H1 (cell line): ENCODE results near the gene AGT. TPM values are rescaled to one million over a fixed set of nuclear protein-coding genes. Genes with fewer than 3 reads are reported as not detected.

ENCODE experiments used
- CTCF ChIA-PET: fragments of 300-600 bp; sonication (Branson Sonifier 250); formaldehyde crosslinking; loops from one replicate; lab custom pipeline; 2021; ENCODE audit not compliant: partially characterized antibody; lab: Charles Lee
- POLR2A ChIA-PET: fragments of 300-600 bp; sonication (Branson Sonifier 250); formaldehyde crosslinking; loops from one replicate; lab custom pipeline; 2021; ENCODE audit warnings: inconsistent platforms; ENCODE audit not compliant: partially characterized antibody; lab: Charles Lee
- DNase-seq, 2 experiments: peaks; one replicate each; pipeline versions ENCODE4 v3.0.0 to v3.0.0-alpha.2; 2010 to 2022; ENCODE audit warnings: low spot score in 2 of 2, low read depth in 1 of 2, mixed read lengths in 1 of 2
- FAIRE-seq: peaks from 2 replicates; lab custom pipeline; 2011; peaks lifted over from hg19 to GRCh38; lab: Jason Lieb, UNC
- H2AFZ ChIP-seq: 2 replicates; pipeline ENCODE4 v1.8.1; 2012; ENCODE audit warnings: low read length, inconsistent platforms
- H2AK5ac ChIP-seq: 2 replicates; pipeline ENCODE4 v1.6.1; 2013; ENCODE audit warnings: low read depth, low read length
- H2BK120ac ChIP-seq: replicated peaks from 2 replicates; pipeline ENCODE3; 2013; ENCODE audit warnings: low read depth, low read length, inconsistent platforms
- H2BK12ac ChIP-seq: 2 replicates; pipeline ENCODE4 v1.6.1; 2013; ENCODE audit warnings: low read depth, low read length
- H2BK15ac ChIP-seq: 2 replicates; pipeline ENCODE4 v1.6.1; 2013; ENCODE audit warnings: low read length
- H2BK20ac ChIP-seq: 2 replicates; pipeline ENCODE4 v1.6.1; 2013; ENCODE audit warnings: low read length
- H2BK5ac ChIP-seq: 2 replicates; pipeline ENCODE4 v1.6.1; 2013; ENCODE audit warnings: low read depth, low read length
- H3K14ac ChIP-seq: 2 replicates; pipeline ENCODE4 v1.6.1; 2013; ENCODE audit warnings: inconsistent platforms; ENCODE audit not compliant: insufficient read length
- H3K18ac ChIP-seq: 2 replicates; pipeline ENCODE4 v1.6.1; 2013; ENCODE audit warnings: low read length; ENCODE audit errors: extremely low read depth
- H3K23ac ChIP-seq: 2 replicates; pipeline ENCODE4 v1.6.1; 2013; ENCODE audit warnings: inconsistent platforms; ENCODE audit not compliant: insufficient read length
- H3K23me2 ChIP-seq: 2 replicates; pipeline ENCODE4 v1.6.1; 2013; ENCODE audit warnings: low read depth, low read length
- H3K27ac ChIP-seq: 2 replicates; pipeline ENCODE4 v1.6.1; 2011; ENCODE audit warnings: low read depth, low read length, inconsistent platforms
- H3K27me3 ChIP-seq, 4 experiments: replicated peaks in 1 of 4; 1 replicate in 1 of 4; 2 replicates in 3 of 4; pipeline versions ENCODE4 v1.6.1 to v1.8.1; 2011 to 2013; ENCODE audit warnings: low read length in 3 of 4, mild to moderate bottlenecking in 3 of 4, inconsistent platforms in 2 of 4, mixed read lengths in 2 of 4, moderate library complexity in 1 of 4; ENCODE audit not compliant: control insufficient read depth in 3 of 4, insufficient read depth in 3 of 4; ENCODE audit errors: extremely low read depth in 1 of 4
- H3K36me3 ChIP-seq, 4 experiments: 2 replicates each; pipeline versions ENCODE4 v1.6.1 to v1.8.1; 2011 to 2013; ENCODE audit warnings: mild to moderate bottlenecking in 4 of 4, low read length in 3 of 4, moderate library complexity in 2 of 4, control low read depth in 1 of 4, inconsistent platforms in 1 of 4; ENCODE audit not compliant: insufficient read depth in 4 of 4, control insufficient read depth in 2 of 4
- H3K4ac ChIP-seq: replicated peaks from 2 replicates; pipeline ENCODE3; 2013; ENCODE audit warnings: low read length, low read depth, mixed read lengths, inconsistent platforms; ENCODE audit not compliant: insufficient read length
- H3K4me1 ChIP-seq, 4 experiments: replicated peaks in 1 of 4; 1 replicate in 1 of 4; 2 replicates in 3 of 4; pipeline versions ENCODE4 v1.6.1 to v1.8.1; 2011 to 2013; ENCODE audit warnings: low read length in 3 of 4, inconsistent platforms in 2 of 4, mixed read lengths in 1 of 4; ENCODE audit not compliant: insufficient read depth in 4 of 4, control insufficient read depth in 3 of 4
- H3K4me2 ChIP-seq, 2 experiments: 2 replicates each; pipeline versions ENCODE4 v1.6.1 to v1.8.1; 2011 to 2013; ENCODE audit warnings: low read depth in 2 of 2, low read length in 2 of 2, control low read depth in 1 of 2, inconsistent platforms in 1 of 2, mild to moderate bottlenecking in 1 of 2; ENCODE audit not compliant: insufficient read depth in 1 of 2
- H3K4me3 ChIP-seq, 4 experiments: fragments of 200-600, 300-600 bp in 1 of 4; sonication (generic), shearing (Covaris generic), sonication (Bioruptor Twin) in 1 of 4; 2 replicates each; pipeline versions ENCODE4 v1.5.1 to v1.8.1; 2011 to 2016; ENCODE audit warnings: low read length in 4 of 4, low read depth in 3 of 4, control low read depth in 2 of 4, inconsistent platforms in 2 of 4, mild to moderate bottlenecking in 2 of 4, mixed read lengths in 1 of 4, moderate library complexity in 1 of 4; ENCODE audit not compliant: insufficient read depth in 2 of 4; ENCODE audit errors: extremely low read depth in 1 of 4
- H3K56ac ChIP-seq: replicated peaks from 2 replicates; pipeline ENCODE3; 2013; ENCODE audit warnings: low read depth, mild to moderate bottlenecking, mixed read lengths, low read length, inconsistent platforms; ENCODE audit not compliant: insufficient read length
- H3K79me1 ChIP-seq: 2 replicates; pipeline ENCODE4 v1.6.1; 2013; ENCODE audit warnings: low read depth, low read length, control low read depth
- H3K79me2 ChIP-seq, 2 experiments: 2 replicates each; pipeline versions ENCODE4 v1.6.1 to v1.8.1; 2012 to 2013; ENCODE audit warnings: low read length in 2 of 2, mild to moderate bottlenecking in 2 of 2, inconsistent platforms in 1 of 2; ENCODE audit not compliant: insufficient read depth in 2 of 2, control insufficient read depth in 1 of 2
- H3K9ac ChIP-seq, 4 experiments: replicated peaks in 1 of 4; 1 replicate in 1 of 4; 2 replicates in 3 of 4; pipeline versions ENCODE4 v1.6.1 to v1.8.1; 2011 to 2013; ENCODE audit warnings: low read depth in 3 of 4, low read length in 3 of 4, control low read depth in 2 of 4, mild to moderate bottlenecking in 2 of 4, moderate library complexity in 2 of 4, inconsistent platforms in 1 of 4; ENCODE audit errors: extremely low read depth in 1 of 4
- H3K9me3 ChIP-seq, 2 experiments: 2 replicates each; pipeline versions ENCODE4 v1.6.1 to v1.8.1; 2012 to 2013; ENCODE audit warnings: mild to moderate bottlenecking in 2 of 2, moderate library complexity in 2 of 2, control low read depth in 1 of 2, inconsistent platforms in 1 of 2, low read depth in 1 of 2, low read length in 1 of 2, mixed read lengths in 1 of 2; ENCODE audit not compliant: insufficient read depth in 2 of 2
- H4K20me1 ChIP-seq, 2 experiments: replicated peaks in 1 of 2; 2 replicates each; pipeline versions ENCODE3 to v1.8.1; 2011 to 2013; ENCODE audit warnings: inconsistent platforms in 2 of 2, low read length in 2 of 2, mild to moderate bottlenecking in 1 of 2; ENCODE audit not compliant: insufficient read depth in 2 of 2, control insufficient read depth in 1 of 2
- H4K5ac ChIP-seq: 2 replicates; pipeline ENCODE4 v1.6.1; 2013; ENCODE audit warnings: low read length, low read depth, mixed read lengths, inconsistent platforms; ENCODE audit not compliant: insufficient read length
- H4K8ac ChIP-seq: 2 replicates; pipeline ENCODE4 v1.8.0; 2013; ENCODE audit warnings: mild to moderate bottlenecking, moderate library complexity, low read length, inconsistent platforms; ENCODE audit not compliant: insufficient read depth; ENCODE audit errors: extremely low read depth
- H4K91ac ChIP-seq: replicated peaks from 2 replicates; pipeline ENCODE3; 2013; ENCODE audit warnings: low read length, mixed read lengths, inconsistent platforms; ENCODE audit not compliant: insufficient read length
- BACH1 ChIP-seq: IDR thresholded peaks from 2 replicates; pipeline ENCODE4 v1.6.1; 2012; ENCODE audit warnings: low read length, improper control_type of control experiment
- FOSL1 ChIP-seq: IDR thresholded peaks from 2 replicates; pipeline ENCODE4 v1.6.1; 2011; ENCODE audit warnings: mild to moderate bottlenecking, low read depth, low read length, moderate library complexity; ENCODE audit not compliant: insufficient read depth
- KDM1A ChIP-seq: fragments of 200-600, 300-600 bp; sonication (generic); IDR thresholded peaks from 2 replicates; pipeline ENCODE4 v1.7.1; 2016; ENCODE audit warnings: mild to moderate bottlenecking, low read length, borderline replicate concordance
- PHF8 ChIP-seq: fragments of 200-600 bp; sonication (generic); conservative IDR thresholded peaks from 2 replicates; pipeline ENCODE4 v1.7.1; 2012; ENCODE audit warnings: low read depth, mild to moderate bottlenecking, inconsistent platforms, low read length, moderate library complexity
- RAD21 ChIP-seq, 2 experiments: IDR thresholded peaks in 1 of 2; conservative IDR thresholded peaks in 1 of 2; 2 replicates each; pipeline ENCODE4 v1.6.1; 2011; ENCODE audit warnings: low read depth in 2 of 2, low read length in 2 of 2, improper control_type of control experiment in 1 of 2, inconsistent platforms in 1 of 2, mild to moderate bottlenecking in 1 of 2, moderate library complexity in 1 of 2
- RBBP5 ChIP-seq: IDR thresholded peaks from 2 replicates; pipeline ENCODE4 v1.7.1; 2012; ENCODE audit warnings: low read depth, mild to moderate bottlenecking, inconsistent platforms, low read length, moderate library complexity, borderline replicate concordance
- SP4 ChIP-seq: IDR thresholded peaks from 2 replicates; pipeline ENCODE4 v1.6.1; 2012; ENCODE audit warnings: low read length, inconsistent platforms
- USF2 ChIP-seq: IDR thresholded peaks from 2 replicates; pipeline ENCODE4 v1.6.1; 2011; ENCODE audit warnings: low read length, improper control_type of control experiment
- WGBS, 2 experiments: shearing (Covaris generic) in 1 of 2; methylation state at CpG; one replicate each; pipeline versions ENCODE4 v1.1.6 to v1.1.7; 2013 to 2015; ENCODE audit warnings: low lambda C conversion rate in 2 of 2, mixed read lengths in 2 of 2, inconsistent platforms in 1 of 2, low coverage in 1 of 2, missing lambda C conversion rate in 1 of 2; ENCODE audit not compliant: insufficient replicate concordance in 2 of 2, insufficient coverage in 1 of 2, insufficient read length in 1 of 2; ENCODE audit errors: extremely low coverage in 1 of 2, missing lambda C conversion rate in 1 of 2; 5-methylcytosine and 5-hydroxymethylcytosine counted together
- polyA plus RNA-seq, 7 experiments: library from polyadenylated mRNA; depleted of rRNA in 3 of 7; stranded (reverse) in 5 of 7; unstranded in 2 of 7; fragments of >200 nt in 5 of 7; fragments of 200-250 nt in 2 of 7; gene quantifications; 1 replicate in 5 of 7; 2 replicates in 1 of 7; 4 replicates in 1 of 7; pipeline versions ENCODE4 v1.2.1 to v1.2.3, GENCODE V29; 2011 to 2013; ENCODE audit warnings: missing spikeins in 2 of 7, mixed read lengths in 2 of 7
- total RNA-seq: library from RNA; stranded (reverse); fragmentation: NEBNext Ultra II Directional; extraction: Animal tissue kit (Norgen Biotek cat#: 25700); gene quantifications from 2 replicates; pipeline ENCODE4 v1.2.1, GENCODE V29; 2021

AGT gene
- total and polyA plus RNA-seq, 2 of the 8 experiments (the other 6 are each of a cell fraction or from before 2014, with no cell fraction given) = 0.20 TPM; not detected in 1

GRCh38 chr1:230749635-230750034 lies 35.7 kb upstream of the AGT start:
- H2BK15ac ChIP-seq = 0 out of 2 replicates have a peak overlapping the region, but pooled peaks have one; percentile 46
- no peak overlapping the region for H2BK12ac ChIP-seq
- H2BK5ac ChIP-seq = no peak overlapping the region
- H3K23me2 ChIP-seq = peaks cover 2% of the 10 kb centered on the region; the same call in 1 of the 2 replicates
- H3K9me3 ChIP-seq = no peaks in the 10 kb centered on the region
- no peak overlapping the region for H4K5ac ChIP-seq
- no peaks in the 10 kb centered on the region for H3K79me2 ChIP-seq
- 79% methylated on average over 3 of the region's 3 CpGs; no CpG with 5 or more reads in 1 of the 2 experiments for WGBS, 2 experiments
- H4K91ac ChIP-seq = no peak overlapping the region
- H3K4ac ChIP-seq = no peak overlapping the region
- H2BK20ac ChIP-seq = no peak overlapping the region
- no peaks in the 10 kb centered on the region for H3K79me1 ChIP-seq
- no peak overlapping the region for H2AK5ac ChIP-seq
- no peak overlapping the region for H3K4me2 ChIP-seq
- H2BK120ac ChIP-seq = no peak overlapping the region
- POLR2A ChIA-PET = interaction anchor here (1.0 kb wide), 1 partner anchor 10 kb away, joined by 3 read pairs; no protein-coding TSS in a partner anchor
- no peak overlapping the region for H3K56ac ChIP-seq
- no peaks in the 10 kb centered on the region for H4K20me1 ChIP-seq
- no peak overlapping the region for H3K23ac ChIP-seq
- no peaks in the 10 kb centered on the region for H3K36me3 ChIP-seq
- no peak overlapping the region for H3K14ac ChIP-seq
- no peak overlapping the region; a peak in 1 of 7 replicates for H3K9ac ChIP-seq
- H3K4me1 ChIP-seq = peaks cover 11 to 39% (median 26%) of the 10 kb centered on the region in 4 experiments
- H3K18ac ChIP-seq = no peak overlapping the region
- FAIRE-seq = no peak
- H3K27ac ChIP-seq = no peak overlapping the region
- H3K4me3 ChIP-seq = no peak overlapping the region
- no peak for DNase-seq
- CTCF ChIA-PET = no interaction called here
- H3K27me3 ChIP-seq = no peaks in the 10 kb centered on the region; a peak in 1 of 7 replicates
- no peak overlapping the region for H4K8ac ChIP-seq
- no peak overlapping the region for H2AFZ ChIP-seq
- TF ChIP-seq RBBP5 (no peak), USF2 (no peak), SP4 (no peak), FOSL1 (no peak), PHF8 (no peak), RAD21 (IDR thresholded peaks at IDR 0.05 in 1 of 2, conservative IDR thresholded peaks at IDR 0.05 in 1 of 2; ENCODE audit: low read depth in 2 of 2, low read length in 2 of 2) (no peak), BACH1 (no peak), KDM1A (no peak)
